Measurements from ENCODE around the gene TSPEAR. TPM values are rescaled to one million over a fixed set of nuclear protein-coding genes. Genes with fewer than 3 reads are reported as not detected.

TSPEAR gene
- polyA plus RNA-seq, 1 of the 3 experiments (the other 2 are of a cell fraction), result 0.08 TPM

DNA sequence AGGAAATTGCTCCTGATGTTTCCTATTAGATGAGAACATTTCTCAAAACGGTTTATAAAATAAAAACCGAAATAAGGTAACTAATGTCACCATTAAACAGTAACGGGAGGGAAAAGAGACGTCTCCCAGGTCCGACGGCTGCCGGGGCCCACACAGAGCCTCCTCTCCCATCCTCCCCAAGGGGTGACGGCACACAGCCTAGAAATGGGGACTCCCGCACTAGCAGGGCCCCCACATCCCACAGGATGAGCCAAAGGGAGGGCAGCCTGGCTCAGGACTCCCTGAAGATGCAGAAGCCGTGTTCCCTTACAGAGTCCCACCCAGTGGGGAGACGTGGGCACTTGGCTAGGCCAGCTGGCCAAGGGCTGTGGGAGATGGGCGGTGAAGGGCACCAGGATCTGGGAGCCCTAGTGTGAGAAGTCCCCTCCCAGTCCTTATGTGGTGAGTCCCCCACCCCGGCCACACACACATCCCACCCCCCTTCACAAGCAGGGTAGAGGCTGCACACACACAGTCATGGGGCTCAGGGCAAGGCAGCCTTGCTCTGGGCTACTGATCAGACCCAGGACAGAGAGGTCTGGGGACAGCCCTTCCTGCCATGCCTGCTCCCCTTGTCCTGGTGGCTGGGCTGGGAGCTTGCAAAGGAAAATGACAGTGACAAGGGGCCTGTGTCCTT, 156.0 kb downstream of the TSPEAR start:
- Histone ChIP-seq H3K4me2 (no peak overlapping the region), H4K20me1 (ENCODE audit: insufficient read depth) (no peaks in the 10 kb centered on the region), H3K36me3 (replicated peaks in 1 of 2; ENCODE audit: control insufficient read depth in 1 of 2, insufficient read depth in 2 of 2, low read length in 1 of 2) (no peaks in the 10 kb centered on the region), H2AFZ (ENCODE audit: low read depth) (no peak overlapping the region), H3K27me3 (ENCODE audit: insufficient read depth) (peaks cover 59% of the 10 kb centered on the region), H3K9ac (no peak overlapping the region), H3K4me1 (ENCODE audit: control insufficient read depth in 1 of 2, insufficient read depth in 2 of 2, low read depth in 1 of 2, low read length in 1 of 2) (no peaks in the 10 kb centered on the region), H3K79me2 (ENCODE audit: insufficient read depth) (no peaks in the 10 kb centered on the region), H3K9me2 (no peaks in the 10 kb centered on the region), H3K27ac (ENCODE audit: low read depth in 2 of 2, low read length in 1 of 2) (no peak overlapping the region), H3K9me3 (no peaks in the 10 kb centered on the region), H3K4me3 (ENCODE audit: low read depth in 2 of 2, low read length in 1 of 2) (no peak overlapping the region), H3F3A (replicated peaks; ENCODE audit: insufficient read depth) (no peaks in the 10 kb centered on the region)
- CTCF ChIA-PET, result no interaction called here
- 13% methylated on average over 9 of the region's 13 CpGs for WGBS (ENCODE audit: low lambda C conversion rate)
- TF ChIP-seq SIN3A (IDR thresholded peaks at IDR 0.05; ENCODE audit: borderline replicate concordance, low read depth, low read length) (no peak), MAX (IDR thresholded peaks at IDR 0.05; ENCODE audit: low read depth) (no peak), CTCF (IDR thresholded peaks at IDR 0.05) (no peak), ELF1 (IDR thresholded peaks at IDR 0.05) (no peak), RAD21 (IDR thresholded peaks at IDR 0.05; ENCODE audit: low read length) (no peak), EP300 (IDR thresholded peaks at IDR 0.05; ENCODE audit: borderline replicate concordance in 1 of 2, low read depth in 1 of 2, low read length in 1 of 2) (no peak), MXI1 (IDR thresholded peaks at IDR 0.05; ENCODE audit: low read depth, low read length) (no peak), CHD2 (IDR thresholded peaks at IDR 0.05; ENCODE audit: low read length, partially characterized antibody) (no peak), GATA2 (CRISPR knock-in tag; IDR thresholded peaks at IDR 0.05) (no peak), RCOR1 (IDR thresholded peaks at IDR 0.05; ENCODE audit: low read length) (no peak), FOXJ3 (CRISPR knock-in tag; IDR thresholded peaks at IDR 0.05) (no peak)
- TF ChIP-seq, protein P1, sequence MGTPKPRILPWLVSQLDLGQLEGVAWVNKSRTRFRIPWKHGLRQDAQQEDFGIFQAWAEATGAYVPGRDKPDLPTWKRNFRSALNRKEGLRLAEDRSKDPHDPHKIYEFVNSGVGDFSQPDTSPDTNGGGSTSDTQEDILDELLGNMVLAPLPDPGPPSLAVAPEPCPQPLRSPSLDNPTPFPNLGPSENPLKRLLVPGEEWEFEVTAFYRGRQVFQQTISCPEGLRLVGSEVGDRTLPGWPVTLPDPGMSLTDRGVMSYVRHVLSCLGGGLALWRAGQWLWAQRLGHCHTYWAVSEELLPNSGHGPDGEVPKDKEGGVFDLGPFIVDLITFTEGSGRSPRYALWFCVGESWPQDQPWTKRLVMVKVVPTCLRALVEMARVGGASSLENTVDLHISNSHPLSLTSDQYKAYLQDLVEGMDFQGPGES (IDR thresholded peaks at IDR 0.05; ENCODE audit: low read depth, low read length), result no peak
- TF ChIP-seq, protein P2, sequence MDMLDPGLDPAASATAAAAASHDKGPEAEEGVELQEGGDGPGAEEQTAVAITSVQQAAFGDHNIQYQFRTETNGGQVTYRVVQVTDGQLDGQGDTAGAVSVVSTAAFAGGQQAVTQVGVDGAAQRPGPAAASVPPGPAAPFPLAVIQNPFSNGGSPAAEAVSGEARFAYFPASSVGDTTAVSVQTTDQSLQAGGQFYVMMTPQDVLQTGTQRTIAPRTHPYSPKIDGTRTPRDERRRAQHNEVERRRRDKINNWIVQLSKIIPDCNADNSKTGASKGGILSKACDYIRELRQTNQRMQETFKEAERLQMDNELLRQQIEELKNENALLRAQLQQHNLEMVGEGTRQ (IDR thresholded peaks at IDR 0.05; ENCODE audit: borderline replicate concordance, low read depth, low read length), result no peak
- DNase-seq, result no peak
- POLR2A ChIA-PET, result no interaction called here

DNA sequence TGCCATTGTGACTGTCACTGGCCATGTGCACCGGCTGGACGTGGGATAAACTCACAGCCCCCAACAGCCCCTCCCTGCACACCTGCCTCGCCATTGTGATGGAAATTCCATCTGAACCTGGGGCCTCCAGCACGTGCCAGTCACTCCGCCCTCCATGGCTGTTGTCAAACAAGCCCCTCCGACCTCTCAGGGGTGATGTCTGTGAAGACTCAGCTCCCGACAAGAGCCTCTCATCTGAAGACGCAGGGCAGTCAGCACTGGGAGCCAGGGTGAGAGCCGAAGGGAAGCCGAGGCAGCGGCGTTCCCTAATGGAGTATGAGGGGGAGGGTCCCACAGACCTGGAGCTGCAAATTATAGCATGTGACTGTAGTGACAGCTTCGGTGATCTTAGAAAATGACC, 158.7 kb downstream of the TSPEAR start:
- Histone ChIP-seq H4K20me1 (ENCODE audit: insufficient read depth) (no peaks in the 10 kb centered on the region), H3K4me3 (ENCODE audit: low read depth in 2 of 2, low read length in 1 of 2) (no peak overlapping the region), H3K27me3 (ENCODE audit: insufficient read depth) (peaks cover 61% of the 10 kb centered on the region), H3K27ac (ENCODE audit: low read depth in 2 of 2, low read length in 1 of 2) (no peak overlapping the region), H3K9ac (no peak overlapping the region), H3K36me3 (replicated peaks in 1 of 2; ENCODE audit: control insufficient read depth in 1 of 2, insufficient read depth in 2 of 2, low read length in 1 of 2) (no peaks in the 10 kb centered on the region), H2AFZ (ENCODE audit: low read depth) (no peak overlapping the region), H3F3A (replicated peaks; ENCODE audit: insufficient read depth) (no peaks in the 10 kb centered on the region), H3K79me2 (ENCODE audit: insufficient read depth) (no peaks in the 10 kb centered on the region), H3K9me3 (no peaks in the 10 kb centered on the region), H3K9me2 (no peaks in the 10 kb centered on the region), H3K4me1 (ENCODE audit: control insufficient read depth in 1 of 2, insufficient read depth in 2 of 2, low read depth in 1 of 2, low read length in 1 of 2) (no peaks in the 10 kb centered on the region), H3K4me2 (no peak overlapping the region)
- 31% methylated on average over 10 of the region's 13 CpGs for WGBS (ENCODE audit: low lambda C conversion rate)
- ChIA-PET CTCF (no interaction called here), POLR2A (no interaction called here)
- no peak for DNase-seq
- TF ChIP-seq CHD2 (IDR thresholded peaks at IDR 0.05; ENCODE audit: low read length, partially characterized antibody) (no peak), TEAD4 (IDR thresholded peaks at IDR 0.05; ENCODE audit: borderline replicate concordance, insufficient read depth) (no peak), ELF1 (IDR thresholded peaks at IDR 0.05) (no peak), MEF2A (IDR thresholded peaks at IDR 0.05; ENCODE audit: borderline replicate concordance, low read depth) (no peak), PBX3 (IDR thresholded peaks at IDR 0.05) (no peak), ZBTB33 (IDR thresholded peaks at IDR 0.05; ENCODE audit: borderline replicate concordance, low read depth) (no peak), TAF1 (IDR thresholded peaks at IDR 0.05; ENCODE audit: borderline replicate concordance, low read depth, low read length) (no peak), RFX5 (IDR thresholded peaks at IDR 0.05; ENCODE audit: low read length) (no peak)
- TF ChIP-seq, protein P3, sequence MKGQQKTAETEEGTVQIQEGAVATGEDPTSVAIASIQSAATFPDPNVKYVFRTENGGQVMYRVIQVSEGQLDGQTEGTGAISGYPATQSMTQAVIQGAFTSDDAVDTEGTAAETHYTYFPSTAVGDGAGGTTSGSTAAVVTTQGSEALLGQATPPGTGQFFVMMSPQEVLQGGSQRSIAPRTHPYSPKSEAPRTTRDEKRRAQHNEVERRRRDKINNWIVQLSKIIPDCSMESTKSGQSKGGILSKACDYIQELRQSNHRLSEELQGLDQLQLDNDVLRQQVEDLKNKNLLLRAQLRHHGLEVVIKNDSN (IDR thresholded peaks at IDR 0.05; ENCODE audit: borderline replicate concordance, low read depth), result no peak

All from SK-N-SH (cell line).